ENCODE results near the gene ANO9. TPM values are rescaled to one million over a fixed set of nuclear protein-coding genes. Genes with fewer than 3 reads are reported as not detected.

The ANO9 gene
- total RNA-seq, 6 donors from 2014 or later: 11.7 to 62.9 (median 18.8) TPM

- Histone ChIP-seq H3K9me3 (no peaks in the 10 kb centered on the region), H3K27me3 (no peaks in the 10 kb centered on the region), H3K27ac (no peak overlapping the region), H3K4me3 (no peak overlapping the region), H3K4me1 (peaks cover 0 to under 1% (median 0%) of the 10 kb centered on the region in 4 donors), H3K36me3 (peaks cover 0 to 42% (median 24%) of the 10 kb centered on the region in 4 donors)
- TF ChIP-seq, protein P1, sequence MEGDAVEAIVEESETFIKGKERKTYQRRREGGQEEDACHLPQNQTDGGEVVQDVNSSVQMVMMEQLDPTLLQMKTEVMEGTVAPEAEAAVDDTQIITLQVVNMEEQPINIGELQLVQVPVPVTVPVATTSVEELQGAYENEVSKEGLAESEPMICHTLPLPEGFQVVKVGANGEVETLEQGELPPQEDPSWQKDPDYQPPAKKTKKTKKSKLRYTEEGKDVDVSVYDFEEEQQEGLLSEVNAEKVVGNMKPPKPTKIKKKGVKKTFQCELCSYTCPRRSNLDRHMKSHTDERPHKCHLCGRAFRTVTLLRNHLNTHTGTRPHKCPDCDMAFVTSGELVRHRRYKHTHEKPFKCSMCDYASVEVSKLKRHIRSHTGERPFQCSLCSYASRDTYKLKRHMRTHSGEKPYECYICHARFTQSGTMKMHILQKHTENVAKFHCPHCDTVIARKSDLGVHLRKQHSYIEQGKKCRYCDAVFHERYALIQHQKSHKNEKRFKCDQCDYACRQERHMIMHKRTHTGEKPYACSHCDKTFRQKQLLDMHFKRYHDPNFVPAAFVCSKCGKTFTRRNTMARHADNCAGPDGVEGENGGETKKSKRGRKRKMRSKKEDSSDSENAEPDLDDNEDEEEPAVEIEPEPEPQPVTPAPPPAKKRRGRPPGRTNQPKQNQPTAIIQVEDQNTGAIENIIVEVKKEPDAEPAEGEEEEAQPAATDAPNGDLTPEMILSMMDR (IDR thresholded peaks at IDR 0.05): no peak
- TF ChIP-seq POLR2AphosphoS5 (IDR thresholded peaks at IDR 0.05) (no peak), POLR2A (IDR thresholded peaks at IDR 0.05) (no peak), EP300 (IDR thresholded peaks at IDR 0.05) (no peak)
- ATAC-seq (ENCODE audit: low FRiP score in 2 of 2) (no peak), DNase-seq (no peak)
- WGBS, 2 donors: 66 to 77% methylated on average over 23 of the region's 23 CpGs
Measured at GRCh38 chr11:457111-457760, 15.4 kb upstream of the ANO9 start.

GRCh38 chr11:456533-456932 is 14.7 kb upstream of the ANO9 start:
- peaks cover 2 to 8% (median 5%) of the 10 kb centered on the region in 4 donors for H3K4me1 ChIP-seq
- WGBS, 2 donors: 63 to 78% methylated on average over 7 of the region's 7 CpGs
- H3K27me3 ChIP-seq: no peaks in the 10 kb centered on the region
- no peak overlapping the region for H3K27ac ChIP-seq
- no peak overlapping the region for H3K4me3 ChIP-seq
- TF ChIP-seq POLR2AphosphoS5 (IDR thresholded peaks at IDR 0.05) (no peak), POLR2A (IDR thresholded peaks at IDR 0.05) (no peak), EP300 (IDR thresholded peaks at IDR 0.05) (no peak)
- TF ChIP-seq, protein P1 (IDR thresholded peaks at IDR 0.05): no peak
- peaks cover 0 to 43% (median 22%) of the 10 kb centered on the region in 4 donors for H3K36me3 ChIP-seq
- no peak for DNase-seq
- ATAC-seq (ENCODE audit: low FRiP score in 2 of 2): no peak
- no peaks in the 10 kb centered on the region for H3K9me3 ChIP-seq

GRCh38 chr11:455566-456147 is 13.8 kb upstream of the ANO9 start:
- TF ChIP-seq POLR2A (IDR thresholded peaks at IDR 0.05): no peak
- no peak for TF ChIP-seq POLR2AphosphoS5 (IDR thresholded peaks at IDR 0.05)
- TF ChIP-seq, protein P1 (IDR thresholded peaks at IDR 0.05): no peak
- no peak for TF ChIP-seq EP300 (IDR thresholded peaks at IDR 0.05)
- DNase-seq (peak in 1 of 2 donors; percentile 70), ATAC-seq (ENCODE audit: low FRiP score in 2 of 2) (no peak)
- Histone ChIP-seq H3K4me1 (peaks cover 9 to 16% (median 12%) of the 10 kb centered on the region in 4 donors), H3K27ac (no peak overlapping the region), H3K27me3 (no peaks in the 10 kb centered on the region), H3K36me3 (peaks cover 0 to 37% (median 17%) of the 10 kb centered on the region in 4 donors), H3K9me3 (no peaks in the 10 kb centered on the region), H3K4me3 (no peak overlapping the region)
- WGBS, 2 donors: 91 to 94% methylated on average over 23 of the region's 23 CpGs

DNA sequence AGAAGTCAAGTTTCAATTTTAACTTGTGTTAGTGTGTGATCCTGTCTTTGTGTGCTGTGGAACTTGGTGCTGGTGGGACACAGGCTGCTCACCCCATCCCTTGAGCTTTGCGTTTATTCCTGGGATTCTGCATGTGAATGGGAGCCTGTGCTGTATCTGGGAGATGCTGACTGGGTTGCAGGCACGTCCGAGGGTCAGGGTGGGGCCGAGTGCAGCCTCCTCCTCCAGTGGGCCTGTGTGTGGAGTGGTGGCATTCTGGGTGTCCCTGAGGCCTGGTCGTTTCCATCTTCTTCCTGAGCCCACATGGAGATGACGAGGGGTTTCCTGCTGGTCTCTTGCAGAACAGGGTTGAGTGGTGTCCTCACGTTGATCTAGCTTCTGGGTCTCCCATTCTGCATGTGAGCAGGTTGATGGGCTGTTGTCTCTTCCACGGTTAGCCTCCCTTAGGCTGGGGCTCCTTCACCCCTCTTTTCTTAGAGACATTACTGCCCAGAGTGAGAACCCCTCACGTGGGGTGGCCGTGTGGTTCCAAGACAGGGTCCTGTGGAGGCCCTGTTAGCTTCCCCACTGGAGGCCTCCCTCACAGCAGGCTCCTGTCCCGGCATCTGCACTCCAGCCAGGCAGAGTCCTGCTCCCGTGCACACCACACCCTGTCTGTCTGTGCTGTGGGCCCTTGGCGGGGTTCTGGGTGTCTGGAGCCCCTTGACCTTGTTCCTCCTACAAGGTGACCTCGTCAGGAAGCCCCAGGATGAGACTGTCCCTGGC is 13.2 kb upstream of the ANO9 start:
- H3K4me1 ChIP-seq: peaks cover 9 to 16% (median 12%) of the 10 kb centered on the region in 4 donors
- H3K27ac ChIP-seq: no peak overlapping the region
- WGBS, 2 donors: 76 to 80% methylated on average over 7 to 14 of the region's 14 CpGs
- peaks cover 0 to 30% (median 14%) of the 10 kb centered on the region in 4 donors for H3K36me3 ChIP-seq
- TF ChIP-seq POLR2AphosphoS5 (IDR thresholded peaks at IDR 0.05) (no peak), EP300 (IDR thresholded peaks at IDR 0.05) (no peak), POLR2A (IDR thresholded peaks at IDR 0.05) (no peak)
- TF ChIP-seq, protein P1 (IDR thresholded peaks at IDR 0.05): no peak
- DNase-seq (no peak), ATAC-seq (ENCODE audit: low FRiP score in 2 of 2) (no peak)
- no peak overlapping the region for H3K4me3 ChIP-seq
- no peaks in the 10 kb centered on the region for H3K9me3 ChIP-seq
- H3K27me3 ChIP-seq: no peaks in the 10 kb centered on the region

All from upper lobe of left lung (tissue), 6 donors.